PFSK-1 (cell line): ENCODE results near the gene MMP11.

Source experiments
- POLR2AphosphoS5 ChIP-seq: IDR thresholded peaks from 2 replicates; pipeline ENCODE4 v1.6.1; 2012; ENCODE audit warnings: low read depth, mild to moderate bottlenecking, control low read depth, low read length, moderate library complexity
- REST ChIP-seq, 2 experiments: IDR thresholded peaks; 2 replicates each; pipeline versions ENCODE4 v1.6.1 to v1.8.0; 2011 to 2012; ENCODE audit warnings: low read depth in 2 of 2, low read length in 2 of 2, control low read depth in 1 of 2, inconsistent platforms in 1 of 2, mild to moderate bottlenecking in 1 of 2, moderate library complexity in 1 of 2; ENCODE audit not compliant: insufficient read depth in 1 of 2

- TF ChIP-seq POLR2AphosphoS5 (no peak), REST (IDR thresholded peaks at IDR 0.05; ENCODE audit: insufficient read depth in 1 of 2, low read depth in 2 of 2, low read length in 2 of 2) (no peak)
Observed at GRCh38 chr22:23772649-23773473, at the start of gene MMP11.
